ENCODE data around the gene KMT2C. TPM values are rescaled to one million over a fixed set of nuclear protein-coding genes. Genes with fewer than 3 reads are reported as not detected.
"Not testable (repeated sequence)": the region's sequence is repeated elsewhere in the genome, so short reads cannot be mapped to it uniquely, and the experiment has no call there.

KMT2C gene
- total and polyA plus RNA-seq, 2 of the 13 experiments (the other 11 are each of a cell fraction or from before 2014, with no cell fraction given), result 7.1 to 14.4 TPM

GRCh38 chr7:152219556-152219955 lies 216.2 kb downstream of the KMT2C start:
- H3K9ac ChIP-seq (ENCODE audit: insufficient read depth, low read depth, low read length); DNase-seq (ENCODE audit: low spot score); H3K4me2 ChIP-seq (ENCODE audit: low read depth, low read length); H3K27ac ChIP-seq (ENCODE audit: extremely low read length, insufficient read depth, low read length); H2AFZ ChIP-seq (ENCODE audit: low read length); H3K9me3 ChIP-seq (ENCODE audit: low read length); H4K20me1 ChIP-seq (ENCODE audit: insufficient read depth, low read length); H3K27me3 ChIP-seq (ENCODE audit: control insufficient read depth in 1 of 2, insufficient read depth in 2 of 2, low read length in 2 of 2); FAIRE-seq; CTCF ChIA-PET (ENCODE audit: low intra/inter-chr PET ratio, low total read pairs); H3K36me3 ChIP-seq (replicated peaks in 1 of 2; ENCODE audit: control insufficient read depth in 1 of 2, insufficient read depth in 2 of 2, low read length in 2 of 2); BruUV-seq (replicated peaks); ATAC-seq; intact Hi-C loops (cut with micrococcal nuclease; ENCODE audit: unreplicated experiment); H3K4me3 ChIP-seq (replicated peaks in 1 of 3; ENCODE audit: insufficient read depth in 1 of 3, low read depth in 2 of 3, low read length in 3 of 3); H3K4me1 ChIP-seq (ENCODE audit: insufficient read depth, low read length); H3K79me2 ChIP-seq (ENCODE audit: insufficient read depth, low read length); in situ Hi-C loops (cut with HindIII; ENCODE audit: extremely low pct_ligation_motif_present, low pct_unique_long_range_greater_than_20kb); POLR2A ChIA-PET: not testable (repeated sequence)
- 91% methylated on average over 5 of the region's 5 CpGs for WGBS (ENCODE audit: low lambda C conversion rate)

DNA sequence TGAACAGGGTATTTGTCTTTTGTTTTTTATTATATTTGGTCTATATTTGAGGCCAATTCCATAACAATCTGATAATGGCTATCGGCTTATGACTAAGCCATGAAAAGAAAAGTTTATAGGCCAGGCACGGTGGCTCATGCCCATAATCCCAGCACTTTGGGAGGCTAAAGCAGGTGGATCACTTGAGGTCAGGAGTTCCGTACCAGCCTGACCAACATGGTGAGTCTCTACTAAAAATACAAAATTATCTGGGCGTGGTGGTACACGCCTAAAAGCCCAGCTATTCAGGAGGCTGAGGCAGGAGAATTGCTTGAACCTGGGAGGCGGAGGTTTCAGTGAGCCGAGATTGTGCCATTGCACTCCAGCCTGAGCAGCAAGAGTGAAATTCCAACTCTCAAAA lies 227.0 kb downstream of the KMT2C start:
- H2AFZ ChIP-seq (ENCODE audit: low read length); FAIRE-seq; in situ Hi-C loops (cut with HindIII; ENCODE audit: extremely low pct_ligation_motif_present, low pct_unique_long_range_greater_than_20kb); ATAC-seq; H3K4me1 ChIP-seq (ENCODE audit: insufficient read depth, low read length); POLR2A ChIA-PET; H3K9me3 ChIP-seq (ENCODE audit: low read length); H3K9ac ChIP-seq (ENCODE audit: insufficient read depth, low read depth, low read length); DNase-seq (ENCODE audit: low spot score); H3K4me3 ChIP-seq (replicated peaks in 1 of 3; ENCODE audit: insufficient read depth in 1 of 3, low read depth in 2 of 3, low read length in 3 of 3); H3K27ac ChIP-seq (ENCODE audit: extremely low read length, insufficient read depth, low read length); H3K27me3 ChIP-seq (ENCODE audit: control insufficient read depth in 1 of 2, insufficient read depth in 2 of 2, low read length in 2 of 2); intact Hi-C loops (cut with micrococcal nuclease; ENCODE audit: unreplicated experiment); H4K20me1 ChIP-seq (ENCODE audit: insufficient read depth, low read length); H3K79me2 ChIP-seq (ENCODE audit: insufficient read depth, low read length); H3K36me3 ChIP-seq (replicated peaks in 1 of 2; ENCODE audit: control insufficient read depth in 1 of 2, insufficient read depth in 2 of 2, low read length in 2 of 2); CTCF ChIA-PET (ENCODE audit: low intra/inter-chr PET ratio, low total read pairs); H3K4me2 ChIP-seq (ENCODE audit: low read depth, low read length); BruUV-seq (replicated peaks): not testable (repeated sequence)
- WGBS (ENCODE audit: low lambda C conversion rate), result 98% methylated on average over 7 of the region's 7 CpGs

DNA sequence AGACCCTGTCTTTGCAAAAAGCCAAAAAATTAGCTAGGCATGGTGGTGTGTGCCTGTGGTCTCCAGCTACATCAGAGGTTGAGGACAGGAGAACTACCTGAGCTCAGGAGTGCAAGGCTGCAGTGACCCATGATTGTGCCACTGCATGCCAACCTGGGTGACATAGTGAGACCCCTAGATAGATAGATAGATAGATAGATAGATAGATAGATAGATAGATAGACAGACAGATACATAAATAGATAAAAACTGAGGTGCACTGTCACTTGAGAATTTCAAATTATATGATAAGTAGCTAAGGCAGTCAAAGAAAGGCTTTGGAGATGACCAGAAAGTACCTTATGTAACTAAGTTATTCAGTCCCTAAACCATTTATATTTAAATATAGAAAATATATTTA lies 231.4 kb downstream of the KMT2C start:
- H3K27me3 ChIP-seq (ENCODE audit: control insufficient read depth in 1 of 2, insufficient read depth in 2 of 2, low read length in 2 of 2); H3K27ac ChIP-seq (ENCODE audit: extremely low read length, insufficient read depth, low read length); H3K9ac ChIP-seq (ENCODE audit: insufficient read depth, low read depth, low read length); H3K4me2 ChIP-seq (ENCODE audit: low read depth, low read length); FAIRE-seq; BruUV-seq (replicated peaks); H2AFZ ChIP-seq (ENCODE audit: low read length); CTCF ChIA-PET (ENCODE audit: low intra/inter-chr PET ratio, low total read pairs); in situ Hi-C loops (cut with HindIII; ENCODE audit: extremely low pct_ligation_motif_present, low pct_unique_long_range_greater_than_20kb); POLR2A ChIA-PET; DNase-seq (ENCODE audit: low spot score); intact Hi-C loops (cut with micrococcal nuclease; ENCODE audit: unreplicated experiment); H3K9me3 ChIP-seq (ENCODE audit: low read length); H3K79me2 ChIP-seq (ENCODE audit: insufficient read depth, low read length); H4K20me1 ChIP-seq (ENCODE audit: insufficient read depth, low read length); H3K4me3 ChIP-seq (replicated peaks in 1 of 3; ENCODE audit: insufficient read depth in 1 of 3, low read depth in 2 of 3, low read length in 3 of 3); ATAC-seq; H3K4me1 ChIP-seq (ENCODE audit: insufficient read depth, low read length): not testable (repeated sequence)
- peaks cover 0 to 19% of the 10 kb centered on the region in 2 experiments; a peak in 1 of 5 replicates for H3K36me3 ChIP-seq (replicated peaks in 1 of 2; ENCODE audit: control insufficient read depth in 1 of 2, insufficient read depth in 2 of 2, low read length in 2 of 2)
